ENCODE data around the gene OBP2B.
A peak's percentile ranks its signal among the peaks of the same experiment; 100 is the strongest.
"Not testable (repeated sequence)": the region's sequence is repeated elsewhere in the genome, so short reads cannot be mapped to it uniquely, and the experiment has no call there.

Gene OBP2B

GRCh38 chr9:133238272-133238850 is 29.3 kb upstream of the OBP2B start:
- DNase-seq (ENCODE audit: low spot score), result peak; percentile 90

GRCh38 chr9:133237035-133237731 is 28.1 kb upstream of the OBP2B start:
- peak; percentile 46 for DNase-seq (ENCODE audit: low spot score)

DNA sequence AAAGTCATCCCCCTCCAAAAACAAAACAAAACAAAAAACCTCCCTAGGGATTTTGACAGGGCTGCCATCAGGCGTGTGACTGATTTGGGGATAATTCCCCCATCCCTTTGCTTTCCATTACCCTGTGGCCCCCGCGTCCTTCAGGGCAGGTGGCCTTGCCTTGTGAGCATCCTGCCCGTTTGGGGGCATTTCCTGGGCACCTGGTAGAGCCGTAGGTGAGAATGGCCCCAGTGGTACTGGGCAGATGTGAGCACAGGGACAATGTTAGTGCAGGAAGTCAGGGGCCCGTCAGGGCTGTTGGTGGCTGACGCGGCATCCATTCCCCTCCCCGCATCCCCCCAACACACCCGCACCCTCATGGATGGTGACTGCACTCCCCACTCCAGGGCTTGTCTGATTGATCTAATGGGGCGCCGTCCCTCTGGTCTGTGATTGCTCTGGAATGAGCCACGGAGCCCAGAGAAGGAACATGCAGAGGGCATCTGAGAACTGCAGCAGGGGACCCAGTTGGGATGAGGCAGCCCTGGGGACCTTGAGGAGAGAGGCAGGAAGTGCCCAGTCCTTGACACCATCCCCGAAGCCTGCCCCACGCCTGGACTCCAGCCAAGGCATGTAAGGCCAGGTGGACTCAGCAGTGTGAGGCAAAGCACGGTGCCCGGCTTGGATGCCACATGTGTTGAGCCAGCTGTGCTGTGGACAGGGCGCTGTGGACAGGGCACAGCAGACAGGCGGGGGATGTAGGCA is 27.4 kb upstream of the OBP2B start:
- not testable (repeated sequence) for DNase-seq (ENCODE audit: low spot score)

DNA sequence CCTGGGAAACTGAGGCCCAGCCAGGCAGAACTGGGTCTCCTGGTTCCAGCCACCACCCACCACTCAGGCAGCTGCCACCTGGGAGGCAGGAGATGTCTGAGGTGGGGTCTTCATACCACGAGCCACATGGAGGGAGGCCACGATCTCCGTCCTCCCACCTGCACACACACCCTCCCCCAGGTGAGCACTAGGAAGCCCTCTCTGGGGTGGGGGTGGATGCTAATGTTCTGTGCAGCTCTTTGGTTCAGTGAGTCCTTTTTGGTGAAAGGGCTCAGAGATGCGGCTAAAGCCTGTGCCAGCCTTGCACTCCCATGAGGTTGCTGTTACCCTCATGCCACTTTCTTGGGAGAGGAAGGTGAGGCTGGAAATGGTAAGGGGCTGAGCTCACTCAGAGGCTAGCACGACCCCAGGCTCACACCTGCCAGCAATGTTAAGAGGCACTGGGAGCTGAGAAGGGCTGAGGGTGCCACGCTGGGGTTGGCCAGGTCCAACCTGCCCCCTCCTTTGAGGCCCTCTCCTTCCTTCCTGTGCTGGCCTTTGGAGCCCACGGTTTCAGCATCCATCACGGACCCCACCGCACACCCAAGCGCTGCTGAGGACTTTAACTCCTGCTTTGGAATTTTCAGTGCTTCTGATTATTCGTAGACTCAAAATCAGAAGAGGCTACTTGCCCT is 26.6 kb upstream of the OBP2B start:
- DNase-seq (ENCODE audit: low spot score), result peak; percentile 23

- peak; percentile 40 for DNase-seq (ENCODE audit: low spot score)
Measured at GRCh38 chr9:133234577-133235322, 25.7 kb upstream of the OBP2B start.

- peak; percentile 35 for DNase-seq (ENCODE audit: low spot score)
Measured at GRCh38 chr9:133233681-133234432, 24.8 kb upstream of the OBP2B start.

DNA sequence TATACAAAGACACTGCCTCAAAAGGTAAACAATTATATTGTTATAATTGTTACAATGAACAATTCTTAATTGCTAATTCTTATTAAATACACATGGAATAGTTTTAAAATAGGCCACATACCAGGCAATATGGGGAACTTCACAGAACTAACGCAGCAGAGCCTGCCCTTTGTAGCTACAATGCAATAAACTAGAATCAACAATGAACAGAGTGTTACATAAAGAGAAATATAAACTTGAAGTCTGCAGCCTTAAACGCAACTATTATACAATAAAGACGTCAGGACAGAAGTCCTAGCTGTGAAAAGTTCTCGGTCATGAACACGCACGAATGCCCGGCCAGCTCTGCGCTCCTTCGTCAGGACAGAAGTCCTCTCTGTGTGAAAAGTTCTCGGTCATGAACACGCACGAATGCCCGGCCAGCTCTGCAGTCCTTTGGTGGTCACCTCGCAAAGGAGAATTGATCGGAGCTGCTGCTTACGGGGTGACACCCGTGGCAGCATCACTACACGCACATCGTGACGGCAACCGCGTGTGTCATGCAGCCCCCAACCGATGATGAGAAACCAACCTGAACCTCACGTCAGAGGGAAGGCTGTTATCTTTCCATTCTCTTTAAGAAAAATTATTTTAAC is 23.0 kb upstream of the OBP2B start:
- DNase-seq (ENCODE audit: low spot score), result peak; percentile 8

DNA sequence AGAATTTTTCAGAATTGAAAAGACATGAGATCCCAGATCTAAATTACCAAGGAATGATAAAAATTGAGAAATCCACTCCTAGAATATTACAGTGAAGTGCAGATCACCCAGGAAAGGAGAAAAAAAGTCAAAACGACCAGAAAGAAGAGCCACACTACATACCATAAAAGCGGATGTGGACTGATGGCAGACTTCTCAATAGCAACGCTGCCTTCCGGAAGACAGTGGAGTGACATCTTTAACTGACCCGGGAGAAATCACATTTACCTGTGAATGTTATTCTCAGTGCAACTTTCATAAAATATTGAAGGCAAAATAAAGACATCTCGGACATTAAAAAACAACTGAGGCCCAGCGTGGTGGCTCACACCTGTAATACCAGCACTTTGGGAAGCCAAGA is 21.5 kb upstream of the OBP2B start:
- not testable (repeated sequence) for DNase-seq (ENCODE audit: low spot score)

GRCh38 chr9:133230093-133230492 is 21.0 kb upstream of the OBP2B start:
- peak; percentile 13 for DNase-seq (ENCODE audit: low spot score)

- DNase-seq (ENCODE audit: low spot score), result peak; percentile 39
Measured at GRCh38 chr9:133228474-133229193, 19.6 kb upstream of the OBP2B start.

- DNase-seq (ENCODE audit: low spot score), result peak; percentile 39
Measured at GRCh38 chr9:133227996-133228395, 18.9 kb upstream of the OBP2B start.

- DNase-seq (ENCODE audit: low spot score), result peak; percentile 39
Measured at GRCh38 chr9:133227242-133227860, 18.3 kb upstream of the OBP2B start.

GRCh38 chr9:133226219-133227171 is 17.4 kb upstream of the OBP2B start:
- DNase-seq (ENCODE audit: low spot score), result peak; percentile 47

GRCh38 chr9:133225171-133226011 is 16.3 kb upstream of the OBP2B start:
- peak; percentile 48 for DNase-seq (ENCODE audit: low spot score)

DNA sequence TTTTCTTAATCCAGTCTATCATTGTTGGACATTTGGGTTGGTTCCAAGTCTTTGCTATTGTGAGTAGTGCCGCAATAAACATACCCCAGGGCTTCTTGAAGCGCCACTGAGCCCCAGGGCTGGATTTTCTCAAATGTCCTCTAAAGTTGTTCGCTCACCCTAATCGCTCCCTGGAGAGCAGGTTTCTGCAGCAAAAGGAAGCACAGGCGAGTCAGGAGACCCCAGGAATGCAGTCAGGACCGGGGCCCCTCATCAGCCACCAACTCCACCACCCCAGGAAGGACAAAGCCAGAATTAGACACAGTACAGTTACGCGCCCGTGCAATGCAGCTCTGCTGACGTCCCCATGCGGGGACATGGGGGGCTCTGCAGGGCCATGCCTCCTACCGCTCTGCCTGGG is 15.7 kb upstream of the OBP2B start:
- no peak for DNase-seq (ENCODE audit: low spot score)

DNA sequence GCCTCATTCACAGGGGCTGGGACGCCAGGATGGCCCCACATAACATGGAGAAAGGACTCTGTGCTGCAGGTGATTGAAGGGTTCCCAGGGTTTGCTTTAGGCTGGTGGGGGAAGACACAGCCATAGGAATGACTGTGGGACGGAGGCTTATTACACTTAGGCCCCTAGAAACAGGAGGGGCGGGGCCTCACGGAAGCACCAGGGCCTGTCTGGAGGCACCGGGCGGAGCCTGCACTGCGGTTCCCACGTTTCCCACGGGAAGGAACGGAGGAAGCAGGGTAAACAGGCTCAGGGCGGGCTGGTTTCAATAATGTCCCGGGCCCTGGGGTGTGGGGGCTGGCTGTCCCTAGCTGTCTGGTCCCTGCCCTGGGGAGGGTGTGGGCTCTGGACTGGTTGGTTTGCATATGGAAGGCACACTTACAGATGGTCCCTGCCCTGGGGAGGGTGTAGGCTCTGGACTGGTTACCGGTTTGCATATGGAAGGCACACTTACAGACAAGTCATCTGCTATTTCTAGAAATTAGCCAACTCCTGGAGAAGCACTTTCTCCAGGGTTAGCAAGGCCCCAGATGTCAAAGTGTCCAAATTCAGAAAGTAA is 14.2 kb upstream of the OBP2B start:
- peak; percentile 48 for DNase-seq (ENCODE audit: low spot score)

GRCh38 chr9:133221994-133222393 is 12.9 kb upstream of the OBP2B start:
- DNase-seq (ENCODE audit: low spot score), result peak; percentile 9

Measured in ecto neural progenitor cell (in vitro differentiated cells).